ENCODE data around the gene ZDHHC14.

The ZDHHC14 gene

DNA sequence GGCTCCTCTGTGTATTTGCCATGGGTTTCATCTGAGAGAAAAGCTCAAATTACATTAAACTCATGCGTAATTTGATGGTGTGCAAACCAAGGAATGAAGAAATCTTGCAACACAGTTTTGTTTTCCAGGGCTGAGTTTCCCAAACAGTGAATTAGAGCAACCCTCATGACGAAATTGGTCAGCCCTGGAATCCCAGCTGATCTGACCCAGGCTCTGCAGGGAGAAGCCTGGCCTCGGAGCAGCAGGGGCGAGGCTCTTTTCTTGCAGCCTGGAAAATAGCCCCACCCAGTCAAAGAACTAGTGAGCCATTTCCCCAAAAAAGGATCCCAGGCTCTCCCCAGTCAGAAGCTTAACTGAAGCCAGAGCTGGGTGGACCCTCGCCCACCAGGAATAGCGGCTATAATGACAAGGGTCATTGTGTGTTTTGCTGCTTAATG, 334.8 kb downstream of the ZDHHC14 start:
- TF ChIP-seq, protein P1, sequence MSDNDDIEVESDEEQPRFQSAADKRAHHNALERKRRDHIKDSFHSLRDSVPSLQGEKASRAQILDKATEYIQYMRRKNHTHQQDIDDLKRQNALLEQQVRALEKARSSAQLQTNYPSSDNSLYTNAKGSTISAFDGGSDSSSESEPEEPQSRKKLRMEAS (IDR thresholded peaks at IDR 0.05), result 0 out of 2 replicates have a peak, but pooled peaks have one; percentile 25
- peak; percentile 69 for TF ChIP-seq CEBPB (IDR thresholded peaks at IDR 0.05)
- no peak for TF ChIP-seq RAD21 (IDR thresholded peaks at IDR 0.05; ENCODE audit: low read depth)
- no peak for TF ChIP-seq FOXM1 (IDR thresholded peaks at IDR 0.05; ENCODE audit: borderline replicate concordance, low read depth)
- TF ChIP-seq ZBTB7A (IDR thresholded peaks at IDR 0.05; ENCODE audit: low read depth), result peak; percentile 84
- TF ChIP-seq NFIC (IDR thresholded peaks at IDR 0.05), result 0 out of 2 replicates have a peak, but pooled peaks have one; percentile 8

DNA sequence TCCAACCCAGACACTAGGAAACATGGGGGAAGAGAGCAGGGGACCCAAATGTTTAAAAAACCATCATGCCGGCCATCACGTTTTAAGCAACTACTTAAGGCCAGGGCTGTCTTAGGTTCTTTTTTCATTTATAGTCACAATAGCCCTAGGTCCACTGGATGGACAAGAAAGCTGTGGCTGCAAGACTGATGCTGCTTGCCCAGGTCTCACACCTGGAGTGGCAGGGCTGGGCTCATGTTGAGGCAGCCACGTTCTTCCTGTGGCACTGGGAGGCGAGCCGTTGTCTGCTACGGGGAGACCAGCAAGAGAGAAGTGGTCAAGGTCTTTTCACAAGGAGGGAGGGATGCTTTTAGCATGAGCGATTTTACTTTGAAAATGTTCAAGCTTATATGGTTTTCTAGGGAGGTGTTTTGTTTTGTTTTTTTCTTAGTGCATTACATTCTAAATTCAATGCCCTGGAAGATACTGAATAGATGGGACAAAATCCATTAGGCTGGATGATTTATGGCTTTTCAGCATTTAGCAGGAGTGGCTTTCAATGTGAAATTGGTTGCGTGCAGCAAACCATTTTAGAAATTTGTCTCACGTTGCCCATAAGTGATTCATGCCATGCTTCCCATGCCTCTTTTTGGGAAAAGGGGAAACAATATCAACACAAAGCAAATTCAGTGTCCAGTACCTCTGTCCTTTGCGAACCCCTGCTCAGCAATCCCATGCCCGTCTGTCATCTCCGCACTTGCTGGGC, 335.4 kb downstream of the ZDHHC14 start:
- TF ChIP-seq NFIC (IDR thresholded peaks at IDR 0.05) (no peak), TCF12 (IDR thresholded peaks at IDR 0.05; ENCODE audit: low read depth) (no peak), ZBTB7A (IDR thresholded peaks at IDR 0.05; ENCODE audit: low read depth) (no peak), EGR1 (IDR thresholded peaks at IDR 0.05) (no peak), TEAD4 (IDR thresholded peaks at IDR 0.05) (no peak), YY1 (IDR thresholded peaks at IDR 0.05; ENCODE audit: low read depth) (no peak), CEBPB (IDR thresholded peaks at IDR 0.05) (no peak), TAF1 (IDR thresholded peaks at IDR 0.05; ENCODE audit: low read depth) (no peak), RAD21 (IDR thresholded peaks at IDR 0.05; ENCODE audit: low read depth) (no peak), FOXM1 (IDR thresholded peaks at IDR 0.05; ENCODE audit: borderline replicate concordance, low read depth) (no peak), EP300 (IDR thresholded peaks at IDR 0.05; ENCODE audit: borderline replicate concordance) (no peak), CREB1 (IDR thresholded peaks at IDR 0.05; ENCODE audit: low read depth) (no peak)
- TF ChIP-seq, protein P2, sequence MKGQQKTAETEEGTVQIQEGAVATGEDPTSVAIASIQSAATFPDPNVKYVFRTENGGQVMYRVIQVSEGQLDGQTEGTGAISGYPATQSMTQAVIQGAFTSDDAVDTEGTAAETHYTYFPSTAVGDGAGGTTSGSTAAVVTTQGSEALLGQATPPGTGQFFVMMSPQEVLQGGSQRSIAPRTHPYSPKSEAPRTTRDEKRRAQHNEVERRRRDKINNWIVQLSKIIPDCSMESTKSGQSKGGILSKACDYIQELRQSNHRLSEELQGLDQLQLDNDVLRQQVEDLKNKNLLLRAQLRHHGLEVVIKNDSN (IDR thresholded peaks at IDR 0.05), result no peak
- TF ChIP-seq, protein P3, sequence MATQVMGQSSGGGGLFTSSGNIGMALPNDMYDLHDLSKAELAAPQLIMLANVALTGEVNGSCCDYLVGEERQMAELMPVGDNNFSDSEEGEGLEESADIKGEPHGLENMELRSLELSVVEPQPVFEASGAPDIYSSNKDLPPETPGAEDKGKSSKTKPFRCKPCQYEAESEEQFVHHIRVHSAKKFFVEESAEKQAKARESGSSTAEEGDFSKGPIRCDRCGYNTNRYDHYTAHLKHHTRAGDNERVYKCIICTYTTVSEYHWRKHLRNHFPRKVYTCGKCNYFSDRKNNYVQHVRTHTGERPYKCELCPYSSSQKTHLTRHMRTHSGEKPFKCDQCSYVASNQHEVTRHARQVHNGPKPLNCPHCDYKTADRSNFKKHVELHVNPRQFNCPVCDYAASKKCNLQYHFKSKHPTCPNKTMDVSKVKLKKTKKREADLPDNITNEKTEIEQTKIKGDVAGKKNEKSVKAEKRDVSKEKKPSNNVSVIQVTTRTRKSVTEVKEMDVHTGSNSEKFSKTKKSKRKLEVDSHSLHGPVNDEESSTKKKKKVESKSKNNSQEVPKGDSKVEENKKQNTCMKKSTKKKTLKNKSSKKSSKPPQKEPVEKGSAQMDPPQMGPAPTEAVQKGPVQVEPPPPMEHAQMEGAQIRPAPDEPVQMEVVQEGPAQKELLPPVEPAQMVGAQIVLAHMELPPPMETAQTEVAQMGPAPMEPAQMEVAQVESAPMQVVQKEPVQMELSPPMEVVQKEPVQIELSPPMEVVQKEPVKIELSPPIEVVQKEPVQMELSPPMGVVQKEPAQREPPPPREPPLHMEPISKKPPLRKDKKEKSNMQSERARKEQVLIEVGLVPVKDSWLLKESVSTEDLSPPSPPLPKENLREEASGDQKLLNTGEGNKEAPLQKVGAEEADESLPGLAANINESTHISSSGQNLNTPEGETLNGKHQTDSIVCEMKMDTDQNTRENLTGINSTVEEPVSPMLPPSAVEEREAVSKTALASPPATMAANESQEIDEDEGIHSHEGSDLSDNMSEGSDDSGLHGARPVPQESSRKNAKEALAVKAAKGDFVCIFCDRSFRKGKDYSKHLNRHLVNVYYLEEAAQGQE (IDR thresholded peaks at IDR 0.05; ENCODE audit: low read depth), result no peak
- TF ChIP-seq, protein P1 (IDR thresholded peaks at IDR 0.05), result no peak

DNA sequence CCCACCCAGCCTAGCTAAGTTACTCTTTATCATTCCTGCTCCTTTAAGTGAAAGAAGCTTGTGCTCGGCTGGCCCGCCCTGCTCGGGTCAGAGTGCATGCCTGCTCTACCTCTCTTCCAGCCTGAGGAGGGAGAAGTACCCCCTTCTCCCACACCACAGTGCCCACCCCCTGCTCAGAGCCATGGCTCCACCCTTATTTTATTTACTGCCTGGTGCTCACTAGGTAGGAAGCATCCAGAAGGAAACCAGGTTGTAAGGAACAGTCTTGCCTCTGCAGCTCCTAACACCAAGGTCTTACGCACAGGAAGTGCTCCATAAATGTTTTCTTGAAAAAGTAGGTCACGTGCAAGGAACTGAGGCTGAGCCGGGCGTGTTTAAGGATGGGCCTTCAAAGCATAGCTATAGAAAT, 336.4 kb downstream of the ZDHHC14 start:
- TF ChIP-seq RAD21 (IDR thresholded peaks at IDR 0.05; ENCODE audit: low read depth), result no peak
- no peak for TF ChIP-seq EP300 (IDR thresholded peaks at IDR 0.05; ENCODE audit: borderline replicate concordance)
- no peak for TF ChIP-seq TEAD4 (IDR thresholded peaks at IDR 0.05)

DNA sequence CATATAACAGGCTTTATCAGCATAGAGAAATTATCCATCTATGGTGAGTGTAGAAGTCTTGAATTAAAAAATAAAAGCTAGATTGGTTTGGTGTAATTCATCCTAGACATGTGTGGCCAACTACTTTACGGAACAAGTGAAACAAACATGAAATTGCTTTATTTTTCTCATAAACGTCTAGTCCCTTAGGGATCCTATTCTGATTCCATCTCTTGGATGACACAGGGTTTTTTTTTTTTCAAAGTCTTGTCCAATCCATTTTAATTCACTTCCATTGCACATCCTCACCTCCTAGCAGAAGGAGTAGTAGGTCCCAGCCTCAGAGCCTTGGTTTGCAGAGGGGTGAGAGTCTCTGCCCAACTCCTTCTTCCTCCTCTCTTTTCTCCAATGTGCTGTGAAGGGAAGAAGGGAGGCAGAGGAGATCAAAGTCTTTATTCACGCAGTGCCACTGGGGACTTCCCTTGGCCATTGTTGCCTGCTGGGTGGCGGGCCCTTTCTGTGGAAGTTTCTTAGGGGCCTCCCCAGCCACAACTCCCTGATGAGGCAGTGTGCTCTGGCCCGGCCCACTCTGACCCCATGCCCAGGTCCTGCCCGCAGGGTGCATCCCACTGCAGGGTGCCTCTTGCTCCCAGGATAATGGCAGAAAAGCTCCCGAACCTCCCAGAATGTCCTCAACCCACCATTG, 337.7 kb downstream of the ZDHHC14 start:
- TF ChIP-seq TEAD4 (IDR thresholded peaks at IDR 0.05), result no peak
- no peak for TF ChIP-seq TAF1 (IDR thresholded peaks at IDR 0.05; ENCODE audit: low read depth)
- no peak for TF ChIP-seq NFIC (IDR thresholded peaks at IDR 0.05)
- TF ChIP-seq CREB1 (IDR thresholded peaks at IDR 0.05; ENCODE audit: low read depth), result no peak
- TF ChIP-seq, protein P2 (IDR thresholded peaks at IDR 0.05), result no peak
- TF ChIP-seq CEBPB (IDR thresholded peaks at IDR 0.05), result no peak
- no peak for TF ChIP-seq EP300 (IDR thresholded peaks at IDR 0.05; ENCODE audit: borderline replicate concordance)
- TF ChIP-seq TCF12 (IDR thresholded peaks at IDR 0.05; ENCODE audit: low read depth), result no peak
- TF ChIP-seq ZBTB7A (IDR thresholded peaks at IDR 0.05; ENCODE audit: low read depth), result no peak
- TF ChIP-seq, protein P1 (IDR thresholded peaks at IDR 0.05), result no peak
- TF ChIP-seq, protein P3 (IDR thresholded peaks at IDR 0.05; ENCODE audit: low read depth), result no peak
- no peak for TF ChIP-seq EGR1 (IDR thresholded peaks at IDR 0.05)
- TF ChIP-seq RAD21 (IDR thresholded peaks at IDR 0.05; ENCODE audit: low read depth), result no peak
- TF ChIP-seq YY1 (IDR thresholded peaks at IDR 0.05; ENCODE audit: low read depth), result no peak
- no peak for TF ChIP-seq FOXM1 (IDR thresholded peaks at IDR 0.05; ENCODE audit: borderline replicate concordance, low read depth)

DNA sequence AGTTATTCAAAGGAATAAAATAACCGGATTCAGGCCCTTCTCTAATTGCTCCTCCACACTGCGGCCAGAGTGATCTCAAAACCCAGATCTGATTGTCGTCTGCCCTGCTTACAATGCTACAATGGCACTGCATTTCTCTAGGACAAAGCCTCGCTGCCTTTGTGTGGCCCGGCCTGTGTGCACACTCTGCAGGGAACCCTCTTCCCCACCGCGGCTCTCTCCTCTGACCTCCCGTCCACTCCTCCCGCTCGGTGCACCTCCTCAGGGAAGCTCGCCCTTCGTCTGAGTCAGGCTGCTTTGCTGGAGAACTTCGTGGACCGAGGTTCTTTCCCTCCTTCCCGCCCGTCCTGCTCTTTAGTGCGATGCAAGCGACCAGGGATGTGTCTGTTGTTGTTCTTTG, 340.4 kb downstream of the ZDHHC14 start:
- TF ChIP-seq NFIC (IDR thresholded peaks at IDR 0.05), result no peak
